Coronary artery (tissue), 2 donors: ENCODE measurements around the gene RHOT1.

Source experiments
- DNase-seq: peaks from one replicate; pipeline ENCODE4 v3.0.0-alpha.2; 2017; ENCODE audit warnings: low spot score
- H3K27ac ChIP-seq, 2 donors: fragments of 200-600 bp; sonication (generic); one replicate each; pipeline ENCODE4 v1.5.1; 2016 to 2019
- H3K4me3 ChIP-seq: fragments of 200-600 bp; sonication (generic); 2 replicates; pipeline ENCODE4 v1.5.1; 2016; ENCODE audit warnings: mild to moderate bottlenecking, moderate library complexity
- TF ChIP-seq, protein P1 (sequence below): fragments of 200-600 bp; sonication (generic); IDR thresholded peaks from one replicate; pipeline ENCODE4 v1.5.1; 2019; ENCODE audit warnings: antibody characterized with exemption

Gene RHOT1

DNA sequence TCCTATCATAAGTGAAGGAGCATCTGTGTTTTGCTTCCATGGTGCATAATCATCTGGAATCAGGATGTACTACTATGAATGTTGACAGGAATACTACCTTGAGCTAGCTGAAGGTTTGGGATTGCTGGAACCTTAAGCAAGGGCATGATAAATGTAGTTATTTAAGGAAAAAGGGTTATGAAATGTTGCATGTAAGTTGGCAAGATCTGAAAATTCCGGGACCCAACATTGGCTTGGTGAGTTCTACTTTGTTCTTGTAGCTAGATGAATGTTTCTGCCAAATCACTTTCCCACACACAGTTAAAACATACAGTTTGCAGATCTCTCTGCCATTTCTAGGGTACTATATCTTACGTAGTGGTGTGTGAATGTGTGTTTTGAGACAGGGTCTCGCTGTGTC, 13.6 kb downstream of the RHOT1 start:
- H3K27ac ChIP-seq, result no peak overlapping the region
- TF ChIP-seq, protein P1, sequence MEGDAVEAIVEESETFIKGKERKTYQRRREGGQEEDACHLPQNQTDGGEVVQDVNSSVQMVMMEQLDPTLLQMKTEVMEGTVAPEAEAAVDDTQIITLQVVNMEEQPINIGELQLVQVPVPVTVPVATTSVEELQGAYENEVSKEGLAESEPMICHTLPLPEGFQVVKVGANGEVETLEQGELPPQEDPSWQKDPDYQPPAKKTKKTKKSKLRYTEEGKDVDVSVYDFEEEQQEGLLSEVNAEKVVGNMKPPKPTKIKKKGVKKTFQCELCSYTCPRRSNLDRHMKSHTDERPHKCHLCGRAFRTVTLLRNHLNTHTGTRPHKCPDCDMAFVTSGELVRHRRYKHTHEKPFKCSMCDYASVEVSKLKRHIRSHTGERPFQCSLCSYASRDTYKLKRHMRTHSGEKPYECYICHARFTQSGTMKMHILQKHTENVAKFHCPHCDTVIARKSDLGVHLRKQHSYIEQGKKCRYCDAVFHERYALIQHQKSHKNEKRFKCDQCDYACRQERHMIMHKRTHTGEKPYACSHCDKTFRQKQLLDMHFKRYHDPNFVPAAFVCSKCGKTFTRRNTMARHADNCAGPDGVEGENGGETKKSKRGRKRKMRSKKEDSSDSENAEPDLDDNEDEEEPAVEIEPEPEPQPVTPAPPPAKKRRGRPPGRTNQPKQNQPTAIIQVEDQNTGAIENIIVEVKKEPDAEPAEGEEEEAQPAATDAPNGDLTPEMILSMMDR, result no peak
- DNase-seq, result no peak
- H3K4me3 ChIP-seq, result no peak overlapping the region

DNA sequence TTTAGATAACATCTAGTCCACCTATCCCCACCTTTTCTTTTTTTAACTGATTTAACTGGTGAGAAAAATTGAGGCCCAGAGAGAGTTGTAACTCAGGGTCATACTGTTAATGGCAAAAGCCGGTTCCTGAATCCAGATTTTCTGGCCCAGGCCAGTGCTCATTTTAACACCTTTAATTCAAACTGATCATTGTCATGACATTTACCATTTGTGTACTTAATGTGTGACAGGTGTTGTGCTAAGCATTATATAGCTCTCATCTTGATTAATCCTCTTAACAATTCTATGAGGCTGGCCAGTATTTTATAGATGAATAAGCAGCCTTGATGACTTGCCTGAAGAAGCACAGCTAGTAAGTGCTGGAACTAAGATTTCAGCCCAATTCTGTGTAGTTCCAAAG, 14.4 kb downstream of the RHOT1 start:
- TF ChIP-seq, protein P1, result no peak
- no peak for DNase-seq
- H3K27ac ChIP-seq, result no peak overlapping the region
- H3K4me3 ChIP-seq, result no peak overlapping the region

DNA sequence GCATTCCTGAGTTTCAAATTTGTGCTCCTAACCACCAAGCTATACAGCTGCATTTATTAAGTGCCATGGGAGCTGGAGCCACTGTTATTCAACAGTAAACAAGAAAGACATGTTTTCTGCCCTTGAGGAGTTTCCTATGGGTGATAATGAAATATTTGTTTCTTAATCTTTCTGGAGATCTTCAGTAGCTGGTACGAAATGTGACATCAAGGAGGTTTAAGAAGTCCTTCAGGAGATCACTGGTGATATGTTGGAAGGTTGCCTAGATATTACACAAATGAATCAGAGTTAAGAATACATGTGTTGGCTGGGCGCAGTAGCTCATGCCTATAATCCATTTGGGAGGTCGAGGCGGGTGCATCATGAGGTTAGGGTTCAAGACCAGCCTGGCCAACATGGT, 14.9 kb downstream of the RHOT1 start:
- TF ChIP-seq, protein P1, result no peak
- H3K27ac ChIP-seq, result no peak overlapping the region
- DNase-seq, result no peak
- H3K4me3 ChIP-seq, result no peak overlapping the region

DNA sequence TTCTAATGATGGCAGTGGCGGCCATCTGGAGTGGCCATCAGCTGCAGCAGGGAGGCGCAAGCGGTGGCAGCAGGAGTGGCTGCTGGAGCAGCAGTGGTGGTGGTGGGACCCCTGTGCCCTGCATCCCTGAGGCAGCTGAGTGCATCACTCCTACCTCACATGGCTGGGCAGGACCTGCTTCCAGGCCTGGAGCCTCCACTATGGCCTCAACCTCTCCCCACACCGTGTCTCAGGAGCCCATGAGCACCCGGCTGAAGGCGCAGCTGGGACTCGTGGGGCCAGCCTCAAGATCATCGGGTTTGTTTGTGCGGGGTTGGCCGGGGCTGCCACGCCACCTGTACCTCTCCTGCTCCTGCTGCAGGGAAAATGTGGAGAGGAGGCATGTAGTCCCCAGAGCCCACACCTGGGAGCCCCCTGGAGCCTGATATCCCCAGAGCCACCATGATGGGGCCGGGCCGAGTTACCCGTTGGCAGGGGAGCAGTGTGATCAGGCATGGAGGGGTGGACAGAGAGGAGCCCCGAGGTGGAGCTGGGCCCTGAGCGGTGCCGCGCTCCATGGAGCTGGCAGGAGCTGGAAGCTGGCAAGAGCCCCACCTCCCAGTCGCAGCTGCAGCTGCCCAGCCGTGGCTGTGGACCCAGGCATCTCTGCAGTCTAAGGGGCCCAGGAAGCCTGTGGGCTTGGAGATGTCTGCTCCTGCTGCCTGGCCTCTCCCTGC, 16.7 kb downstream of the RHOT1 start:
- TF ChIP-seq, protein P1, result no peak
- DNase-seq, result no peak
- no peak overlapping the region for H3K4me3 ChIP-seq
- H3K27ac ChIP-seq, result no peak overlapping the region

DNA sequence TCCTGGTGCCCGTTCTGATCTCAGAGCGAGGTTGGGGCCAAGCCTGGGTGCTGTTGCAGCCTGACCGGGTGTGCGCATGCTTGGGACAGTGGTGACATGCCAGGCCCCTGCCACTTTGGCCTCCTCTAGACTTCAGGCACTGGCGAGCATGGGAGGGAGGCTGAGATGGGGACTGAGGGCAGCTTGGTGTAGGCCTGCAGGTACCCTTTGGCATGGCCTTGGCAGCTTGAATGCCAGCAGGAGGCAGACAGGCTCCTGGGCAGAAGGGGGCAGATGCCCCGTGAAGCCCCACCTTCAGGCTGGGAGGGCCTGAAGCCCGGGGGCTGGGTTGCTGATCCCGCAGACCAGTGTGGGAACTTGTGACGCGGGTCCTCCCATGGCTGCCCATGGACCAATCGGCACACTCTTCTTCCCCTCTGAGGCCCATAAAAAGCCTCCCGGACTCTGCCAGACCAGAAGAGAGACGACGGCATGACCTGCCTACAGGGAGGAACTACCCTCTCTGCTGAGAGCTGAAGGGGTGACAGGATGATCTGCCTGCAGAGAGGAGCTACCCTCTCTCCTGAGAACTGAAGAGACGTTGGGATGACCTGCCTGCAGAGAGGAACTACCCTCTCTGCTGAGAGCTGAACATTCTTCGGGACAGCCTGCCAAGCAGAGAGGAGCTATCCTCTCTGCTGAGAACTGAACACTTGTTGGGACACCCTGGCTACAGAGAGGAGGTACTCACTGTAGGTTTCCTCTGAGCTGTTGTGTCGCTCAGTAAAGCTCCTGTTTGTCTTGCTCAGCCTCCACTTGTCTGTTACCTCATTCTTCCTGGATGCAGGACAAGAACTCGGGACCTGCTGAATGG, 17.5 kb downstream of the RHOT1 start:
- no peak for DNase-seq
- H3K4me3 ChIP-seq, result no peak overlapping the region
- TF ChIP-seq, protein P1, result no peak
- no peak overlapping the region for H3K27ac ChIP-seq

DNA sequence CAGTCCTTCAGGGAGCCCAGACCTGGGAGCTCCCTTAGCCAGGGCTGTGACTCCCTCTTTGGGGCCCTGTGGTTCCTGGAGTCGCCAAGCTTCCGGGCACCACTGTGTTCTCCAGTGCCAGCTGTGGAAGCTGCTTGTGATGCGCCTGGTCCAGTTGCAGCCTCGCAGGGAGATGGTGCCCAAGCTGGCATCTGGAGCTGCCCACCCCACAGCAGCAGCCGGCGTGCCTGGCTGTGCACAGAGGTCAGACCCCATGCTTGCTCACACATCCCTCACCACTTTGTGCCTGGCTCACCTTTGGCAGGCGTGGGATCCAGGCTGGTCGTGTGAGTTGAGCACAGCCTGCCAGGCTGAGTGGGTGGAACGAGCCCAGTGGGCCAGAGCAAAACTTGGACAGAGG, 18.2 kb downstream of the RHOT1 start:
- Histone ChIP-seq H3K4me3 (no peak overlapping the region), H3K27ac (no peak overlapping the region)
- TF ChIP-seq, protein P1, result no peak
- DNase-seq, result no peak
